ENCODE measurements around the gene FRS3.

Gene FRS3

DNA sequence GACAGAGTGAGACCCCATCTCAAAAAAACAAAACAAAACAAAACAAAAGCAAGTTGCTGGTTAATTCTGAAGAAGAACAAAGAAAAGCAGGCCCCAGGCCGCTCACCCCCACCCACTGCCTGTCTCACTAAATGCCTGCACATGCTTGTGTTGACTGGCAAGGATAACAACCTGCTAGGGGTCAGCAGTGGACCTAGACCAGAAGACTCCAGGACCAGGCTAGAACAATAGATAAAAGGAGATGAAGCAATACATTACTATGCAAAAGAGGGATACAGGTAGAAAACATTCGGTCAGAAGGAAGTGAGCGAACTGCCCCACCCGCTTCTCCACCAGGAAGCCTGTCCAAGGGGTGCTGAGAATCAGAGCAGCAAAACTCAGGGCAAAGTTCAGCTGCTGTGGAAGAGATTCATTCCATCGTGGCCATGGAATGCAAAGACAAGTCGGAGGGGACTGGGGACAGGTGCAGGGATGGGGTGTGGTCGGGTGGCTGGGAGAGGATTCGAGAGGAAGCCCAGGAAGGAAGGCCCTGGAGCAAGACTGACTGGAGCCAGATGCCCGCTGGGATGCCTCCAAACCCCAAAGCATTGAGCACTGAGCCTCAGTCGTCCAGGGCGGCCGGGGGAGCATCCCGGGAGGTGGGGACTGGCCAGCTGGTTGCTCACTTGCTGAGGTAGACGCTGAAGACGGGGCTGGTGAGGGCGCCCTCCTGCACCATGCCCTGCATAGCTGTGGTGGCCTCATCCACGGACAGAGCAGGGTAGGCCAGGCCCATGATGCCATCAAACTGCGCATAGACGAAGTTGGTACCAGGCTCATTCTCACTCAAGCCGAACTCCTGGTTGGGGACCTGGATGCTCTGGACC is 37.8 kb downstream of the FRS3 start:
- no peak for DNase-seq (ENCODE audit: low spot score)

GRCh38 chr6:41740366-41741162 is 39.1 kb downstream of the FRS3 start:
- DNase-seq (ENCODE audit: low spot score): no peak

- no peak for DNase-seq (ENCODE audit: low spot score)
These were observed 40.7 kb downstream of the FRS3 start for GRCh38 chr6:41739041-41739440.

- DNase-seq (ENCODE audit: low spot score): no peak
These were observed 42.0 kb downstream of the FRS3 start for GRCh38 chr6:41737591-41738130.

DNA sequence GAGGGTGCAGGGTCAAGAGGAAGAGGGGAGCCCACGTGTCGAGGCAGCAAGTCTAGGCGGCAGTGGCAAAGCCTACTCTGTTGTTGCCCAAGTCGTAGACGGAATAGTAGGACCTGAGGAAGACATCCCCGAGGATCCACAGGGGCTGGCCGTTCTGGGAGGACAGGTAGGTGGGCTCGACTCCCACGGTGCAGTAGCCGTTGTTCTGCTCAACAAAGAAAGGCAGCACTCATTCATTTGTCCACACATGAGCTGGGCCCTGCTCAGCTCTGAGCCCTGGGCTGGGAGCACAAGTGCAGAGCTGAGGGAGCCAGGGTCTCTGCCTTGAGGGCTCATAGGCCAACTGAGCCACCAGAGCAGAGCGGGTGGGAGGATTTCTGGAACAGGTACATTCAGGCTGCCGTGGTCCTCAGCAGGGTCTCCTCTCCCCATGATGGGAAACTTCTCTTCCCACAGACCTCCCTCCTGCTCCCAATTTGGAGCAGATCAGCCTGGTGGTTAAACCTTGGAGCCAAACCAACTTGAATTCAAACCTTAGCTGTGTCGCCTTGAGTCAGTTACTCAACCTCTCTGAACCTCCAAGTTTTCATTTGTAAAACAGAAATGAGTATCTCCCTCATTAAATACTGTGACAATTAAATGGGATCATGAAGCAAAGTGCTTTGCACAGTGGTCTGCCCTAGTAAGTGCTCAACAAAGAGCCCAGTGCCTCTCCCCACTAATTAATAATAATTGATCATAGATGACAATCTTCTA is 42.7 kb downstream of the FRS3 start:
- no peak for DNase-seq (ENCODE audit: low spot score)

- DNase-seq (ENCODE audit: low spot score): no peak
These were observed 43.4 kb downstream of the FRS3 start for GRCh38 chr6:41736186-41736733.

- DNase-seq (ENCODE audit: low spot score): peak; percentile 96
These were observed 44.1 kb downstream of the FRS3 start, which contains the start of gene TFEB for GRCh38 chr6:41735427-41736185. Gene TFEB (minus strand): TSS chr6:41735608. CDS start chr6:41691213, 44,395 bp downstream.

DNA sequence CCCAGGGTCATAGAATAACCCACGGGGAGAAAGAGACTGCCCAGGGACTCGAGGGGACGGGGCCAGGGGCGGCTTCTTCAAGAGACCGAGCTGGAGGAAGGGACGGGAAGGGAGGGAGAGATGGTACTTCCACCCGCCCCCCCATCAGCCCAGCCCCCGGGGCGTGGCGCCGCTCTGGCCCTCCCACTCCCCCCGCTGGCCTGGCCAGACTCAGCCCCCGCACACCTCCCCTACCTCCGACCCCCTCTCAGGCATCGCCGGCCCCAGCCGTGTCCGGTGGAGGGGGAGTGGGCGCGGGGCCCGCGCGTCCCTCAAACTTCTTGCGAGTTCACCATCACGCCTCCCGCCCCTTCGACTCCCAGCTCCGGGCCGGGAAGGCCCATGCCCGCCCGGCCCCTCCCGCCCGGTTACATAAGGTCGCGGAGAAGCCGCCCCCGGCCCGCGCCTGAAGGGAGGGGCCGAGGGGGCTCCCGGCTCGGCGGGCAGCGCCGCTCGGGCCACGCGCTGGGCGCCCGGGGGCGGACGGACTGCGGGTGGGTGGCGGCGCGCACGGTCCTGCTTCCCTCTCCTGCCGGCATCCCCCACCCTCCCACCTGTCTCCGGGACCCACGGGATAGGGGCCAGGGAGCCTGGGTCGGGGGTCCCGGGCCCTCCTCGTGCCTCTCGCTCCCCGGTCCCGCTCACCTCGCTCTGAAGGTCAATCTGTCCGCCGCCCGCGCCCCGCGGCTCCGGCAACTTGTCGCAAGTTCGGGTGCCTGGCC is 44.9 kb downstream of the FRS3 start:
- DNase-seq (ENCODE audit: low spot score): no peak

- DNase-seq (ENCODE audit: low spot score): peak; percentile 91
These were observed 45.7 kb downstream of the FRS3 start for GRCh38 chr6:41733707-41734665.

DNA sequence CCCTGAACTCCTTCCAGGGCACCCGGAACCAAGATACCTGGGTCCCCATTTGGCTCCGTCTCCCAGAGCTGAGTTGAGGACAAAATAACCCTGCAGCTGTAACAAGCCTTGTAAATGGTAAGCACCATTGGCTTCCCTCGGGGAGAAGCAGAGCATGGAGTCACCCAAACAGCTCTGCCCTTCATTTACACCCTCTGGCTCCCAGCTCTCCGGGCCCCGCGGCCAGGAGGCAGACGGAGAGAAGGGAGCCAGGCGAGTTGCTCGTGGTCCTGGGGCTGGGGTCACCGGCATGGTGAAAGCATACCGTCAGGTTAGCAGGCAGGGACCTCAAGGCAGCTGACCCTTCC is 46.4 kb downstream of the FRS3 start:
- DNase-seq (ENCODE audit: low spot score): no peak

DNA sequence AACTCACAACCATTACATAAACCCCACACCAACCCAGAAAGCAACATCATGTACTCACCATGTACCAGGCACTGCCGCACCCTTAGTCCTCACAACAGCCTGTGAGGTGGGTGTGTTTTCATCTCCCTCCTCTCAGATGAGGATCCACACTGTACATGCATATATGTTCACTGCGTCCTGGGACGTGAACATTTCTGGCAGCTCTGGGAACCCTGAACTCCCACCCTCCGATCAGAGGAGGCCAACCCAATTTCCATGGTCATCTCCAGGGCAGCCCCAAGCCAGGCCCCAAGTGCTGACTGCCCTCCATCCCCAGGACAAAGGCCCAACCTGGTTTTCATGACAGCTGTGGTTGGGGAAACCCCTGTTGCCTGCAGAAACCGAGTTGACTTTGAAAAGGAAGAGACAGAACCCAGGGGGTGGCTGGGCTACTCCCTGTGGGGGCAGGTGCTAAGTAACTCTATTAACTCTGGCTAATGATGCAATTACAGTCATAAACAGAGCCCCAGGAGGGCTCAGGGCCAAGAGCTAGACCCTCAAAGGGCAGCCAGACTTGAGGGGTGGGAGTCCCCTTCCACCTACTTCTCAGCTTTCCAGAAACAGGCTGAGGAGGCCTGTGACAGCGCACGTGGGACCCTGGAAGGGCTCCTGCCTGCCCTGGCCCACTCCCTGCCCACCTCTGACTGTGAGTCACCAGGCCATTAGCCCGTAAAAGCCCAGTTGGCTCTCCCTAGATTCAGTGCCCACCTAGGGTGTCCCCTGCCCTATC is 46.9 kb downstream of the FRS3 start:
- DNase-seq (ENCODE audit: low spot score): no peak

DNA sequence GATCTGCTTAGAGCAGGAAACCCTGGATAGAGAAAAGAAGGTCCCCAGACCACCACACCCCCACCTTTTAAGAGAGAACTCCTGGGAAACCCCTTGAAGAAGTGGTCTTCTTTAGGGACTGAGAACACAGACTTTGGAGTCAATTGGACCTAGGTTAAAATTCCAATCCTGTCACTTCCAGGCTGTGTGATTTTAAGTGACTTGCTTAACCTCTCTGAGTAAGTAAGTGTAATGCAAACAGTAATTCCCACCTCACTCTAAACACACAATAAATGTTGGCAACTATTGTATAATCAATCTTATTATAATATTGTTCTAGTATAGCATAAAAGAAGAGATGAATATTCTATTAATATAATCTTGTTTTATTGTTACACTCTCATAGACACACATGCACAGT is 47.6 kb downstream of the FRS3 start:
- no peak for DNase-seq (ENCODE audit: low spot score)

- no peak for DNase-seq (ENCODE audit: low spot score)
These were observed 48.1 kb downstream of the FRS3 start for GRCh38 chr6:41731561-41732086.

- no peak for DNase-seq (ENCODE audit: low spot score)
These were observed 48.9 kb downstream of the FRS3 start for GRCh38 chr6:41730531-41731436.

GRCh38 chr6:41729624-41730023 is 50.1 kb downstream of the FRS3 start:
- DNase-seq (ENCODE audit: low spot score): no peak

- DNase-seq (ENCODE audit: low spot score): no peak
These were observed 50.7 kb downstream of the FRS3 start for GRCh38 chr6:41728954-41729353.

Measured in left forelimb (tissue), 1 donor.